ENCODE measurements around the gene KIF2A.

DNA sequence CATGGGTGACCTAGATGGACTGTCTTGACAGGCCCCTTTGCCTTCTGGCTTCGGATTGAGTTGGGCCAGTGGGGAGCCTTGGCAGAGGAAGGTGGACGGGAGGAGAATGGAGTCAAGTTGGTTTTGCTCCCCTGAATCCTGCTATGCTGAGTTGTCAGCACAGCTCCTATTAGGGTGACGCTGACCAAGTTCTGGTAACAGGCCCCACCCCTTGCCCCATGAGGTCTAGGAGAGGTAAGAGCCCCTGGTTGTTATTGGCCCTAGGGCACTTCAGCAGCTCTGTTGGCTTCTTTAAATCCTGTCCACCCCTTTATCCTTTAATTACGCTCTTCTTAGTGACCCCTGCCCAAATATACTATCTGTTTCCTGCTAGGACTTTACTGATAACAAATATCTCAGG lies 39.4 kb upstream of the KIF2A start:
- TF ChIP-seq, protein P1, sequence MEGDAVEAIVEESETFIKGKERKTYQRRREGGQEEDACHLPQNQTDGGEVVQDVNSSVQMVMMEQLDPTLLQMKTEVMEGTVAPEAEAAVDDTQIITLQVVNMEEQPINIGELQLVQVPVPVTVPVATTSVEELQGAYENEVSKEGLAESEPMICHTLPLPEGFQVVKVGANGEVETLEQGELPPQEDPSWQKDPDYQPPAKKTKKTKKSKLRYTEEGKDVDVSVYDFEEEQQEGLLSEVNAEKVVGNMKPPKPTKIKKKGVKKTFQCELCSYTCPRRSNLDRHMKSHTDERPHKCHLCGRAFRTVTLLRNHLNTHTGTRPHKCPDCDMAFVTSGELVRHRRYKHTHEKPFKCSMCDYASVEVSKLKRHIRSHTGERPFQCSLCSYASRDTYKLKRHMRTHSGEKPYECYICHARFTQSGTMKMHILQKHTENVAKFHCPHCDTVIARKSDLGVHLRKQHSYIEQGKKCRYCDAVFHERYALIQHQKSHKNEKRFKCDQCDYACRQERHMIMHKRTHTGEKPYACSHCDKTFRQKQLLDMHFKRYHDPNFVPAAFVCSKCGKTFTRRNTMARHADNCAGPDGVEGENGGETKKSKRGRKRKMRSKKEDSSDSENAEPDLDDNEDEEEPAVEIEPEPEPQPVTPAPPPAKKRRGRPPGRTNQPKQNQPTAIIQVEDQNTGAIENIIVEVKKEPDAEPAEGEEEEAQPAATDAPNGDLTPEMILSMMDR (IDR thresholded peaks at IDR 0.05; ENCODE audit: low read length) = no peak
- TF ChIP-seq EZH2 (IDR thresholded peaks at IDR 0.05; ENCODE audit: borderline replicate concordance, low read length) = no peak

Measured in OCI-LY1 (cell line).